ENCODE results near the gene SYPL1.

The SYPL1 gene

DNA sequence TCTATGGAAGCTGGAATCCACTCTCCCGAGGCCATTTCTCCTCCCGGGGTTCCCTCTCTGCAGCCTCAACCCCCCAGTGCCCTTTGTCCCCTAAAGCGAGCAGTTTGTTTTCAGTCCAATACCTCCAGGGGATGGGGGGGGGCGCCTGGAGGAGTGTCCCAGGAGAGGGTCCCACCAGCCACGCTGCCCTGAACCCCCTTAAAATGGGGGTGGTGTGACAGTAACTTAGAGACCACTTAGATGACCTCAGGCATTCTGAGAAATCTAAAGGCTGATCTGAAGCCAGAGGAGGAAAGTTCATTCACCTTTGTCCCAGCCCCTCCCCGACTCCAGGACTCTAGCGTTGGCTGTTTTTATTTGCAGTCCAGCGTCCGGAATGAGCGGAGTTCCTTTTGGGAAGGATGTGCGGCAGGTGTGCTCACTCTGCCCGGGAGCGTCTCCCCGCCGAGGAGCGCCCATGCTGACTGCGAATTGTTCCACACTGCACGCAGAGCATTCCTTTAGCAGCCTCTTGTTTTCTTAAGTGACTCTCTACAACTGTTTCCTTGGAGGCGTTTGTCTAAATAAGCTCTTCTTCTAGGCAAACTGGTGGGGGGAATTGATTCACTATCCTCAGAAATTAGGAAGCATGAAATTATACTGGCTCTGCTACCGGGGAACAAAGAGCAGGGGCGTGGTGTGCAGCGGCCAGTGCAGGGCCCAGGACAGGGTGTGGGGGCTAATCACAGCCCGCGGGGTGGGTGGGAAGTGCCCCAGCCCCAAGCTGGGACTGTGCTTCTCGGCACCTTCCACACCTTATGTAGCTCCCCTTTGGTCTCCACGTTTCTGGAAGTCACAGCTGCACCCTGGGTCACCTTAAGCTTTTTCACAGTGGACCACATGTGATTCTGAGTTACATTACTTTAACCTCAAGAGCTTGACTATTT lies 46.3 kb downstream of the SYPL1 start:
- no peaks in the 10 kb centered on the region for H3K27me3 ChIP-seq (ENCODE audit: insufficient read depth, poor library complexity, severe bottlenecking)
- TF ChIP-seq, protein P1, sequence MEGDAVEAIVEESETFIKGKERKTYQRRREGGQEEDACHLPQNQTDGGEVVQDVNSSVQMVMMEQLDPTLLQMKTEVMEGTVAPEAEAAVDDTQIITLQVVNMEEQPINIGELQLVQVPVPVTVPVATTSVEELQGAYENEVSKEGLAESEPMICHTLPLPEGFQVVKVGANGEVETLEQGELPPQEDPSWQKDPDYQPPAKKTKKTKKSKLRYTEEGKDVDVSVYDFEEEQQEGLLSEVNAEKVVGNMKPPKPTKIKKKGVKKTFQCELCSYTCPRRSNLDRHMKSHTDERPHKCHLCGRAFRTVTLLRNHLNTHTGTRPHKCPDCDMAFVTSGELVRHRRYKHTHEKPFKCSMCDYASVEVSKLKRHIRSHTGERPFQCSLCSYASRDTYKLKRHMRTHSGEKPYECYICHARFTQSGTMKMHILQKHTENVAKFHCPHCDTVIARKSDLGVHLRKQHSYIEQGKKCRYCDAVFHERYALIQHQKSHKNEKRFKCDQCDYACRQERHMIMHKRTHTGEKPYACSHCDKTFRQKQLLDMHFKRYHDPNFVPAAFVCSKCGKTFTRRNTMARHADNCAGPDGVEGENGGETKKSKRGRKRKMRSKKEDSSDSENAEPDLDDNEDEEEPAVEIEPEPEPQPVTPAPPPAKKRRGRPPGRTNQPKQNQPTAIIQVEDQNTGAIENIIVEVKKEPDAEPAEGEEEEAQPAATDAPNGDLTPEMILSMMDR (IDR thresholded peaks at IDR 0.05; ENCODE audit: insufficient read depth, low read length) = no peak
- TF ChIP-seq GABPA (IDR thresholded peaks at IDR 0.05; ENCODE audit: low read depth) = no peak
- TF ChIP-seq, protein P2, sequence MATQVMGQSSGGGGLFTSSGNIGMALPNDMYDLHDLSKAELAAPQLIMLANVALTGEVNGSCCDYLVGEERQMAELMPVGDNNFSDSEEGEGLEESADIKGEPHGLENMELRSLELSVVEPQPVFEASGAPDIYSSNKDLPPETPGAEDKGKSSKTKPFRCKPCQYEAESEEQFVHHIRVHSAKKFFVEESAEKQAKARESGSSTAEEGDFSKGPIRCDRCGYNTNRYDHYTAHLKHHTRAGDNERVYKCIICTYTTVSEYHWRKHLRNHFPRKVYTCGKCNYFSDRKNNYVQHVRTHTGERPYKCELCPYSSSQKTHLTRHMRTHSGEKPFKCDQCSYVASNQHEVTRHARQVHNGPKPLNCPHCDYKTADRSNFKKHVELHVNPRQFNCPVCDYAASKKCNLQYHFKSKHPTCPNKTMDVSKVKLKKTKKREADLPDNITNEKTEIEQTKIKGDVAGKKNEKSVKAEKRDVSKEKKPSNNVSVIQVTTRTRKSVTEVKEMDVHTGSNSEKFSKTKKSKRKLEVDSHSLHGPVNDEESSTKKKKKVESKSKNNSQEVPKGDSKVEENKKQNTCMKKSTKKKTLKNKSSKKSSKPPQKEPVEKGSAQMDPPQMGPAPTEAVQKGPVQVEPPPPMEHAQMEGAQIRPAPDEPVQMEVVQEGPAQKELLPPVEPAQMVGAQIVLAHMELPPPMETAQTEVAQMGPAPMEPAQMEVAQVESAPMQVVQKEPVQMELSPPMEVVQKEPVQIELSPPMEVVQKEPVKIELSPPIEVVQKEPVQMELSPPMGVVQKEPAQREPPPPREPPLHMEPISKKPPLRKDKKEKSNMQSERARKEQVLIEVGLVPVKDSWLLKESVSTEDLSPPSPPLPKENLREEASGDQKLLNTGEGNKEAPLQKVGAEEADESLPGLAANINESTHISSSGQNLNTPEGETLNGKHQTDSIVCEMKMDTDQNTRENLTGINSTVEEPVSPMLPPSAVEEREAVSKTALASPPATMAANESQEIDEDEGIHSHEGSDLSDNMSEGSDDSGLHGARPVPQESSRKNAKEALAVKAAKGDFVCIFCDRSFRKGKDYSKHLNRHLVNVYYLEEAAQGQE (IDR thresholded peaks at IDR 0.05; ENCODE audit: insufficient replicate concordance, low read depth) = no peak
- no peak for TF ChIP-seq POLR2AphosphoS5 (IDR thresholded peaks at IDR 0.05; ENCODE audit: low read depth)
- TF ChIP-seq SPI1 (IDR thresholded peaks at IDR 0.05; ENCODE audit: borderline replicate concordance, low read depth) = no peak
- no peak overlapping the region for H3K4me3 ChIP-seq (replicated peaks; ENCODE audit: insufficient read depth, low read length)
- no peak for DNase-seq (ENCODE audit: low read depth in 1 of 2, low spot score in 1 of 2)
- no peak overlapping the region for H3K27ac ChIP-seq (replicated peaks)

DNA sequence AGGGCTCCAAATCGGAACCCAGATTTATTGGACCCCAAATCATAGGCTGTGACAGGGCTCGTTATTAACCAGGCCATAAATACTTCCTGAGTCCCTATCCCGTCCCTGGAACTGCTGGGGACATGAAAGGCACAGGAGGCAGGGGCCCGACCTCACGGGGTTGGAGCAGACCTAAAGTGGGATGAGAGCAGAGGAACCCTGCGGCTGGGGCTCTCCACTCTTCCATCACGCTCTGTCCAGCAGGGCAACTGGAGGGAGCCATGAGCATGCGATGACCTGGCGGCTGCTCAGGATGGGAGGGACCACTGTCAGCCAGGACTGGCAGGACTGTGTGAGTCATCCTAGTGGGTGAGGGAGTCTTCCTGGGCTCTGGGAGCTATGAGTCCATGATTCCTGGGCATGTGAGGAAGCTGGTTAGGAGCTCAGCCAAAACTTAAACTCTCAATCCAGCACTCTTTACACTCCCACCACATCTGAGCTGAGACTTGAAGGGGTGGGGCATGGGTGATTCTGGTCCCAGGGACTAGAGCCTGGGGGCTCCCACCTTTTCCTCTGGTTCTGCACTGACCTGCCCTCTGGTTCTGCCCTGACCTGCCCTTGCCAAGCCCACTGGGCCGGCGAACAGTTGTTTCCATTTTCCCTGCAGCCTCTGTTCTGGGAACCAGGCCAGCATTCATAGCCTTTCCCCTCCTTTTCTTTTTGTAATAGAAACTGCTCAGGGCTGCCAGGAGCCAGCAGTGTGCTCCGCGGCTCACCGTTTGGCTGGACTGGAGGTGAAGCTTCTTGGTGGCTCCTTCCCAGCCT lies 47.1 kb downstream of the SYPL1 start:
- H3K4me3 ChIP-seq (replicated peaks; ENCODE audit: insufficient read depth, low read length) = no peak overlapping the region
- no peak for DNase-seq (ENCODE audit: low read depth in 1 of 2, low spot score in 1 of 2)
- TF ChIP-seq SPI1 (IDR thresholded peaks at IDR 0.05; ENCODE audit: borderline replicate concordance, low read depth) (no peak), POLR2AphosphoS5 (IDR thresholded peaks at IDR 0.05; ENCODE audit: low read depth) (no peak), GABPA (IDR thresholded peaks at IDR 0.05; ENCODE audit: low read depth) (no peak)
- TF ChIP-seq, protein P2 (IDR thresholded peaks at IDR 0.05; ENCODE audit: insufficient replicate concordance, low read depth) = no peak
- TF ChIP-seq, protein P1 (IDR thresholded peaks at IDR 0.05; ENCODE audit: insufficient read depth, low read length) = no peak
- H3K27me3 ChIP-seq (ENCODE audit: insufficient read depth, poor library complexity, severe bottlenecking) = no peaks in the 10 kb centered on the region
- no peak overlapping the region for H3K27ac ChIP-seq (replicated peaks)

DNA sequence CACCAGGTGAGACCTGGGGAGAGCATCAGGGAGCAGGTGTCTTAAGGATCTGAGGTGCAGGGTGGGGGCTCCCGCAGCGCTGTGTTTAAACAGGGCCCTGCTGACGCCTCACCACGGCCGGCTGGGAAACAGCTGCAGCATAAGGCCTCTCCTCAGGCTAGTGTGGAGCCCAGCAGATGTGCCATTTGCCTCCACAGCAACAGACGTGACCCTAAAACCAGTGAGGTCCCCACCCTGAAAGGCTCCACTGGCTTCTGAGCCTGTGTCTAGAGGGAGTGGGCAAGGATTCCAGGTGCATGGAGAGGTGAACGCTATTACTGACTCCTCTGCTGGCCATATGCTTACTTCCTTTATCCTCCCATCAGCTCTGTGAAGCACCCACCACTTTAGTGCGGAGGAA lies 47.8 kb downstream of the SYPL1 start:
- Histone ChIP-seq H3K27ac (replicated peaks) (no peak overlapping the region), H3K4me3 (replicated peaks; ENCODE audit: insufficient read depth, low read length) (no peak overlapping the region), H3K27me3 (ENCODE audit: insufficient read depth, poor library complexity, severe bottlenecking) (no peaks in the 10 kb centered on the region)
- DNase-seq (ENCODE audit: low read depth in 1 of 2, low spot score in 1 of 2) = no peak
- TF ChIP-seq, protein P2 (IDR thresholded peaks at IDR 0.05; ENCODE audit: insufficient replicate concordance, low read depth) = no peak
- TF ChIP-seq POLR2AphosphoS5 (IDR thresholded peaks at IDR 0.05; ENCODE audit: low read depth) (no peak), GABPA (IDR thresholded peaks at IDR 0.05; ENCODE audit: low read depth) (no peak), SPI1 (IDR thresholded peaks at IDR 0.05; ENCODE audit: borderline replicate concordance, low read depth) (no peak)
- TF ChIP-seq, protein P1 (IDR thresholded peaks at IDR 0.05; ENCODE audit: insufficient read depth, low read length) = no peak

Measured in HL-60 (cell line).